Esophagus muscularis mucosa (tissue), 4 donors: ENCODE data around the gene SLC7A7.
"Not testable (repeated sequence)": the region's sequence is repeated elsewhere in the genome, so short reads cannot be mapped to it uniquely, and the experiment has no call there.

Experiments used
- EP300 ChIP-seq: sonication (generic); formaldehyde crosslinking; IDR thresholded peaks from one replicate; pipeline ENCODE4 v1.6.1; 2017; ENCODE audit warnings: antibody characterized with exemption
- POLR2A ChIP-seq: fragments of 450-650 bp; IDR thresholded peaks from one replicate; pipeline ENCODE4 v1.6.1; 2017; ENCODE audit warnings: antibody characterized with exemption, moderate library complexity, mild to moderate bottlenecking, low read depth
- POLR2AphosphoS5 ChIP-seq, 2 donors: sonication (generic); formaldehyde crosslinking; IDR thresholded peaks; one replicate each; pipeline ENCODE4 v1.6.1; 2017; ENCODE audit warnings: antibody characterized with exemption in 2 of 2
- TF ChIP-seq, protein P1 (sequence below), 3 experiments: fragments of 200-600 bp in 2 of 3; fragments of 450-650 bp in 1 of 3; sonication (generic) in 2 of 3; IDR thresholded peaks; one replicate each; pipeline ENCODE4 v1.5.1; 2017 to 2019; ENCODE audit warnings: antibody characterized with exemption in 3 of 3, mild to moderate bottlenecking in 2 of 3, moderate library complexity in 1 of 3

DNA sequence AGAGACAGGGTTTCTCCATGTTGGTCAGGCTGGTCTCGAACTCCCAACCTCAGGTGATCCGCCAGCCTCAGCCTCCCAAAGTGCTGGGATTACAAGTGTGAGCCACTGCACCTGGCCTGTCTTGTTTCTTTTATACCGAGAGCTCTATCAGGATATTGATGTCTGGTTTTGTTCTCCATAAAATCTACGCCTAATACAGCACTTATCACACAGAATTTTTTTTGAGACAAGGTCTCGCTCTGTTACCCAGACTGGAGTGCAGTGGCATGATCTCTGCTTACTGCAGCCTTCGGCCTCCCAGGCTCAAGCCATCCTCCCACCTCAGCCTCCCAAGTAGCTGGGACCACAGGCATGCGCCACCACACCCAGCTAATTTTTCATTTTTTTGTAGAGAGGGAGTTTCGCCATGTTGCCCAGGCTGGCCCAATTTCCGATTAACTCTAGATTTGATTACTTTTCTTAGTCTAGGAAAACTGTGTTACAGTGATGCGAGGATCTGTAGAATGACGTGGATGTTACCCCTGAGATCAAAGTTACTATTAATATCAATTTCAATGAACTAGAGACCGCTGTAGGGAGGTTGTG is 13.9 kb upstream of the SLC7A7 start:
- TF ChIP-seq EP300; POLR2A; POLR2AphosphoS5 (IDR thresholded peaks at IDR 0.05): not testable (repeated sequence)
- TF ChIP-seq, protein P1, sequence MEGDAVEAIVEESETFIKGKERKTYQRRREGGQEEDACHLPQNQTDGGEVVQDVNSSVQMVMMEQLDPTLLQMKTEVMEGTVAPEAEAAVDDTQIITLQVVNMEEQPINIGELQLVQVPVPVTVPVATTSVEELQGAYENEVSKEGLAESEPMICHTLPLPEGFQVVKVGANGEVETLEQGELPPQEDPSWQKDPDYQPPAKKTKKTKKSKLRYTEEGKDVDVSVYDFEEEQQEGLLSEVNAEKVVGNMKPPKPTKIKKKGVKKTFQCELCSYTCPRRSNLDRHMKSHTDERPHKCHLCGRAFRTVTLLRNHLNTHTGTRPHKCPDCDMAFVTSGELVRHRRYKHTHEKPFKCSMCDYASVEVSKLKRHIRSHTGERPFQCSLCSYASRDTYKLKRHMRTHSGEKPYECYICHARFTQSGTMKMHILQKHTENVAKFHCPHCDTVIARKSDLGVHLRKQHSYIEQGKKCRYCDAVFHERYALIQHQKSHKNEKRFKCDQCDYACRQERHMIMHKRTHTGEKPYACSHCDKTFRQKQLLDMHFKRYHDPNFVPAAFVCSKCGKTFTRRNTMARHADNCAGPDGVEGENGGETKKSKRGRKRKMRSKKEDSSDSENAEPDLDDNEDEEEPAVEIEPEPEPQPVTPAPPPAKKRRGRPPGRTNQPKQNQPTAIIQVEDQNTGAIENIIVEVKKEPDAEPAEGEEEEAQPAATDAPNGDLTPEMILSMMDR (IDR thresholded peaks at IDR 0.05): not testable (repeated sequence)
